NB4 (cell line): ENCODE data around the gene WFIKKN2.

Experiments used
- DNase-seq: peaks from one replicate; pipeline ENCODE4 v3.0.0; 2010; ENCODE audit warnings: low read depth
- H3K4me3 ChIP-seq: one replicate; pipeline ENCODE4 v1.5.1; 2011; ENCODE audit warnings: mild to moderate bottlenecking, low read depth, low read length, moderate library complexity
- CTCF ChIP-seq: IDR thresholded peaks from one replicate; pipeline ENCODE4 v1.5.1; 2012; ENCODE audit warnings: low read depth, low read length
- MAX ChIP-seq: IDR thresholded peaks from 2 replicates; pipeline ENCODE4 v1.6.1; 2011; ENCODE audit warnings: low read depth, low read length
- MYC ChIP-seq: IDR thresholded peaks from 2 replicates; pipeline ENCODE4 v1.6.1; 2011; ENCODE audit warnings: low read depth, low read length
- POLR2A ChIP-seq: IDR thresholded peaks from 2 replicates; pipeline ENCODE4 v1.6.1; 2011; ENCODE audit warnings: mild to moderate bottlenecking; ENCODE audit not compliant: insufficient read length; ENCODE audit errors: extremely low read depth

Gene WFIKKN2

GRCh38 chr17:50816771-50817751 lies 18.3 kb upstream of the WFIKKN2 start:
- DNase-seq = peak; percentile 49
- H3K4me3 ChIP-seq = no peak overlapping the region
- TF ChIP-seq MYC (no peak), CTCF (peak; percentile 87), MAX (no peak), POLR2A (no peak)

GRCh38 chr17:50817838-50818237 lies 17.5 kb upstream of the WFIKKN2 start:
- no peak for DNase-seq
- no peak for TF ChIP-seq POLR2A
- TF ChIP-seq MYC = no peak
- TF ChIP-seq MAX = no peak
- no peak overlapping the region for H3K4me3 ChIP-seq

GRCh38 chr17:50818261-50818660 lies 17.1 kb upstream of the WFIKKN2 start:
- H3K4me3 ChIP-seq = no peak overlapping the region
- no peak for DNase-seq
- TF ChIP-seq MYC (no peak), CTCF (no peak), MAX (no peak), POLR2A (no peak)

GRCh38 chr17:50818921-50819657 lies 16.3 kb upstream of the WFIKKN2 start:
- no peak overlapping the region for H3K4me3 ChIP-seq
- peak; percentile 33 for DNase-seq

GRCh38 chr17:50820651-50821050 lies 14.7 kb upstream of the WFIKKN2 start:
- no peak overlapping the region for H3K4me3 ChIP-seq
- DNase-seq = no peak
- no peak for TF ChIP-seq POLR2A
- TF ChIP-seq CTCF = no peak
- TF ChIP-seq MAX = no peak
- no peak for TF ChIP-seq MYC

More at GRCh38 chr17:50818921-50819657, 16.3 kb upstream of the WFIKKN2 start:
- TF ChIP-seq CTCF (no peak), MAX (no peak), MYC (no peak), POLR2A (no peak)

- no peak overlapping the region for H3K4me3 ChIP-seq
- TF ChIP-seq POLR2A (no peak), MAX (no peak), CTCF (no peak), MYC (no peak)
- no peak for DNase-seq
These were observed 12.8 kb upstream of the WFIKKN2 start for GRCh38 chr17:50822550-50822949.
